PC-9 (cell line): ENCODE results near the gene SPIN2B. TPM values are rescaled to one million over a fixed set of nuclear protein-coding genes. Genes with fewer than 3 reads are reported as not detected.
"Not testable (repeated sequence)": the region's sequence is repeated elsewhere in the genome, so short reads cannot be mapped to it uniquely, and the experiment has no call there.

Experiments used
- BruUV-seq: library from RNA; stranded (reverse); fragments of 400-500 nt; replicated peaks from 2 replicates; lab custom pipeline; 2021; lab: Mats Ljungman, UMichigan
- CTCF ChIA-PET: fragments of 300-600 bp; sonication (Branson Sonifier 250); formaldehyde crosslinking; loops from one replicate; lab custom pipeline; 2022; ENCODE audit warnings: antibody characterized with exemption; lab: Charles Lee
- POLR2A ChIA-PET: fragments of 300-600 bp; sonication (Branson Sonifier 250); formaldehyde crosslinking; loops from one replicate; lab custom pipeline; 2022; ENCODE audit warnings: antibody characterized with exemption; ENCODE audit not compliant: unreplicated experiment; lab: Charles Lee
- DNase-seq, 2 experiments: peaks; one replicate each; pipeline versions ENCODE4 v3.0.0 to v3.0.0-alpha.2; 2015 to 2022; ENCODE audit warnings: mixed read lengths in 1 of 2
- H2AFZ ChIP-seq: fragments of 200-600 bp; sonication (generic); 2 replicates; pipeline ENCODE4 v1.8.1; 2017; ENCODE audit warnings: antibody characterized with exemption
- H3F3A ChIP-seq: fragments of 200-600 bp; sonication (generic); 2 replicates; pipeline ENCODE4 v1.8.1; 2017; ENCODE audit warnings: antibody characterized with exemption, mild to moderate bottlenecking, low read depth; ENCODE audit not compliant: insufficient read depth
- H3K27ac ChIP-seq: fragments of 200-600 bp; sonication (generic); 2 replicates; pipeline ENCODE4 v1.6.1; 2016; ENCODE audit warnings: mixed run types
- H3K27me3 ChIP-seq: fragments of 200-600 bp; sonication (generic); 2 replicates; pipeline ENCODE4 v1.6.1; 2016; ENCODE audit warnings: low read depth, mixed run types; ENCODE audit not compliant: insufficient read depth
- H3K36me3 ChIP-seq: fragments of 200-600 bp; sonication (generic); 2 replicates; pipeline ENCODE4 v1.6.1; 2016; ENCODE audit warnings: low read depth, mixed run types
- H3K4me1 ChIP-seq: fragments of 200-600 bp; sonication (generic); replicated peaks from 2 replicates; pipeline ENCODE4 v1.6.1; 2016; ENCODE audit warnings: mixed run types; ENCODE audit not compliant: insufficient read depth
- H3K4me2 ChIP-seq: fragments of 200-600 bp; sonication (generic); 2 replicates; pipeline ENCODE4 v1.6.1; 2017; ENCODE audit warnings: mixed run types
- H3K4me3 ChIP-seq: fragments of 200-600 bp; sonication (generic); 2 replicates; pipeline ENCODE4 v1.6.1; 2016; ENCODE audit warnings: mixed run types
- H3K79me2 ChIP-seq: fragments of 200-600 bp; sonication (generic); 2 replicates; pipeline ENCODE4 v1.6.1; 2017; ENCODE audit warnings: low read depth, mixed run types
- H3K9me2 ChIP-seq: fragments of 200-600 bp; sonication (generic); 2 replicates; pipeline ENCODE4 v1.8.1; 2017; ENCODE audit warnings: mild to moderate bottlenecking; ENCODE audit not compliant: insufficient read depth
- H3K9me3 ChIP-seq: fragments of 200-600 bp; sonication (generic); 2 replicates; pipeline ENCODE4 v1.8.1; 2016; ENCODE audit warnings: low read depth; ENCODE audit not compliant: insufficient read depth
- H4K20me1 ChIP-seq: fragments of 200-600 bp; sonication (generic); 2 replicates; pipeline ENCODE4 v1.8.1; 2017; ENCODE audit not compliant: insufficient read depth
- CTCF ChIP-seq: fragments of 200-600 bp; sonication (generic); conservative IDR thresholded peaks from 2 replicates; pipeline ENCODE4 v1.6.1; 2017; ENCODE audit warnings: mixed run types, antibody characterized with exemption, mild to moderate bottlenecking, moderate library complexity
- EZH2 ChIP-seq: fragments of 200-600 bp; sonication (generic); IDR thresholded peaks from 2 replicates; pipeline ENCODE4 v1.8.0; 2017; ENCODE audit warnings: antibody characterized with exemption, low read depth
- intact Hi-C: fragments of 100-400 bp; cut with micrococcal nuclease; formaldehyde crosslinking; loops from one replicate; pipeline ENCODE4 v1.10.0; 2022; ENCODE audit not compliant: unreplicated experiment
- total RNA-seq: library from RNA; stranded (reverse); gene quantifications from 2 replicates; pipeline ENCODE4 v1.2.3, GENCODE V29; 2021

Gene SPIN2B
- total RNA-seq, 1 experiment from 2014 or later, result 31.2 TPM

GRCh38 chrX:57104921-57105398 lies 16.4 kb downstream of the SPIN2B start:
- intact Hi-C loops, result loop anchor here (10.0 kb wide), 3 partner anchors 110 to 860 kb away; partner anchors contain the start of gene SPIN3
- POLR2A ChIA-PET, result no interaction called here

GRCh38 chrX:57104406-57104805 lies 16.9 kb downstream of the SPIN2B start:
- no peak for DNase-seq
- no peak overlapping the region for H2AFZ ChIP-seq
- H3K79me2 ChIP-seq, result no peaks in the 10 kb centered on the region
- intact Hi-C loops, result loop anchor here (10.0 kb wide), 3 partner anchors 110 to 860 kb away; partner anchors contain the start of gene SPIN3
- H3K9me2 ChIP-seq, result no peaks in the 10 kb centered on the region
- ChIA-PET CTCF (no interaction called here), POLR2A (no interaction called here)
- no peaks in the 10 kb centered on the region for H4K20me1 ChIP-seq
- TF ChIP-seq CTCF, result no peak
- TF ChIP-seq EZH2, result no peak
- no TSS peak for BruUV-seq
- no peak overlapping the region for H3K4me3 ChIP-seq
- H3F3A ChIP-seq, result no peaks in the 10 kb centered on the region
- no peak overlapping the region for H3K27ac ChIP-seq
- no peak overlapping the region for H3K4me2 ChIP-seq
- H3K36me3 ChIP-seq, result no peaks in the 10 kb centered on the region
- H3K27me3 ChIP-seq, result no peaks in the 10 kb centered on the region
- no peaks in the 10 kb centered on the region for H3K9me3 ChIP-seq
- H3K4me1 ChIP-seq, result no peaks in the 10 kb centered on the region

More at GRCh38 chrX:57104921-57105398, 16.4 kb downstream of the SPIN2B start:
- BruUV-seq, result no TSS peak
- no peaks in the 10 kb centered on the region for H4K20me1 ChIP-seq
- no peak for DNase-seq
- H3K27me3 ChIP-seq, result no peaks in the 10 kb centered on the region
- H3K4me2 ChIP-seq, result no peak overlapping the region
- no peak overlapping the region for H3K4me3 ChIP-seq
- no peak overlapping the region for H2AFZ ChIP-seq
- no peaks in the 10 kb centered on the region for H3K9me2 ChIP-seq
- TF ChIP-seq EZH2, result no peak
- no peak for TF ChIP-seq CTCF
- no peaks in the 10 kb centered on the region for H3K4me1 ChIP-seq
- H3K9me3 ChIP-seq, result no peaks in the 10 kb centered on the region
- no peaks in the 10 kb centered on the region for H3K36me3 ChIP-seq
- no peaks in the 10 kb centered on the region for H3K79me2 ChIP-seq
- no peak overlapping the region for H3K27ac ChIP-seq
- H3F3A ChIP-seq, result no peaks in the 10 kb centered on the region
- CTCF ChIA-PET, result no interaction called here

- H3F3A ChIP-seq, result no peaks in the 10 kb centered on the region
- H3K4me3 ChIP-seq, result no peak overlapping the region
- H3K9me2 ChIP-seq, result no peaks in the 10 kb centered on the region
- ChIA-PET CTCF (no interaction called here), POLR2A (no interaction called here)
- intact Hi-C loops, result loop anchor here (10.0 kb wide), 3 partner anchors 109 to 859 kb away; partner anchors contain the start of gene SPIN3
- H3K79me2 ChIP-seq, result no peaks in the 10 kb centered on the region
- no peaks in the 10 kb centered on the region for H3K9me3 ChIP-seq
- H3K36me3 ChIP-seq, result no peaks in the 10 kb centered on the region
- no peaks in the 10 kb centered on the region for H4K20me1 ChIP-seq
- no peak overlapping the region for H3K27ac ChIP-seq
- TF ChIP-seq EZH2 (no peak), CTCF (no peak)
- BruUV-seq, result no TSS peak
- H3K27me3 ChIP-seq, result no peaks in the 10 kb centered on the region
- no peaks in the 10 kb centered on the region for H3K4me1 ChIP-seq
- no peak overlapping the region for H3K4me2 ChIP-seq
- DNase-seq, result no peak
- H2AFZ ChIP-seq, result no peak overlapping the region
Observed at GRCh38 chrX:57103489-57103888, 17.9 kb downstream of the SPIN2B start.

GRCh38 chrX:57102918-57103317 lies 18.4 kb downstream of the SPIN2B start:
- H3K4me3 ChIP-seq, H3K4me2 ChIP-seq, H3K36me3 ChIP-seq, H3K4me1 ChIP-seq, H2AFZ ChIP-seq, H4K20me1 ChIP-seq, POLR2A ChIA-PET, H3K79me2 ChIP-seq, H3F3A ChIP-seq, H3K27ac ChIP-seq, DNase-seq, BruUV-seq, CTCF ChIA-PET, H3K9me3 ChIP-seq, H3K9me2 ChIP-seq, H3K27me3 ChIP-seq: not testable (repeated sequence)
- intact Hi-C loops, result loop anchor here (10.0 kb wide), 3 partner anchors 108 to 858 kb away; partner anchors contain the start of gene SPIN3
